Astrocyte (in vitro differentiated cells and primary cell): Measurements from ENCODE around the gene PM20D2. TPM values are rescaled to one million over a fixed set of nuclear protein-coding genes. Genes with fewer than 3 reads are reported as not detected.

Experiments used
- DNase-seq: peaks from one replicate; pipeline ENCODE4 v3.0.0-alpha.2; 2010; ENCODE audit warnings: low read depth
- FAIRE-seq: peaks from 2 replicates; lab custom pipeline; 2011; peaks lifted over from hg19 to GRCh38; lab: Jason Lieb, UNC
- H2AFZ ChIP-seq: 2 replicates; pipeline ENCODE4 v1.6.0; 2012; ENCODE audit warnings: low read depth, low read length, inconsistent platforms
- H3K27ac ChIP-seq: 2 replicates; pipeline ENCODE4 v1.5.1; 2011; ENCODE audit warnings: low read depth, low read length, inconsistent platforms
- H3K27me3 ChIP-seq: 2 replicates; pipeline ENCODE4 v1.6.0; 2011; ENCODE audit warnings: low read length, inconsistent platforms; ENCODE audit not compliant: insufficient read depth
- H3K36me3 ChIP-seq: 2 replicates; pipeline ENCODE4 v1.5.1; 2011; ENCODE audit warnings: low read length, inconsistent platforms; ENCODE audit not compliant: insufficient read depth
- H3K4me1 ChIP-seq: 2 replicates; pipeline ENCODE4 v1.5.1; 2011; ENCODE audit warnings: low read length, inconsistent platforms; ENCODE audit not compliant: insufficient read depth
- H3K4me2 ChIP-seq: 2 replicates; pipeline ENCODE4 v1.6.0; 2012; ENCODE audit warnings: low read length, inconsistent platforms
- H3K4me3 ChIP-seq: 2 replicates; pipeline ENCODE4 v1.5.1; 2011; ENCODE audit warnings: low read depth, mild to moderate bottlenecking, low read length, inconsistent platforms; ENCODE audit not compliant: insufficient read depth
- H3K79me2 ChIP-seq: 2 replicates; pipeline ENCODE4 v1.6.0; 2012; ENCODE audit warnings: mild to moderate bottlenecking, low read length, inconsistent platforms; ENCODE audit not compliant: insufficient read depth
- H3K9ac ChIP-seq: 2 replicates; pipeline ENCODE4 v1.6.0; 2012; ENCODE audit warnings: mild to moderate bottlenecking, low read length, inconsistent platforms
- H3K9me3 ChIP-seq: 2 replicates; pipeline ENCODE4 v1.5.1; 2012; ENCODE audit warnings: low read depth, mild to moderate bottlenecking, low read length, inconsistent platforms; ENCODE audit not compliant: insufficient read depth
- H4K20me1 ChIP-seq: 2 replicates; pipeline ENCODE4 v1.6.0; 2012; ENCODE audit warnings: low read length, inconsistent platforms; ENCODE audit not compliant: insufficient read depth
- H3K27ac Mint-ChIP-seq: one replicate; pipeline ENCODE4 v1.8.0; 2021; ENCODE audit warnings: mild to moderate bottlenecking, mixed read lengths; ENCODE audit not compliant: unreplicated experiment
- H3K27me3 Mint-ChIP-seq: one replicate; pipeline ENCODE4 v1.8.0; 2021; ENCODE audit warnings: low read depth, mixed read lengths; ENCODE audit not compliant: unreplicated experiment
- H3K36me3 Mint-ChIP-seq: one replicate; pipeline ENCODE4 v1.8.0; 2021; ENCODE audit warnings: low read depth, mixed read lengths; ENCODE audit not compliant: unreplicated experiment
- H3K4me1 Mint-ChIP-seq: one replicate; pipeline ENCODE4 v1.8.0; 2021; ENCODE audit warnings: low read depth, mixed read lengths; ENCODE audit not compliant: unreplicated experiment
- H3K4me3 Mint-ChIP-seq: one replicate; pipeline ENCODE4 v1.8.0; 2021; ENCODE audit warnings: mild to moderate bottlenecking, moderate library complexity, mixed read lengths; ENCODE audit not compliant: unreplicated experiment
- H3K9me3 Mint-ChIP-seq: one replicate; pipeline ENCODE4 v1.8.0; 2021; ENCODE audit warnings: mild to moderate bottlenecking, mixed read lengths; ENCODE audit not compliant: unreplicated experiment
- CTCF ChIP-seq: IDR thresholded peaks from 2 replicates; pipeline ENCODE4 v1.5.1; 2011; ENCODE audit warnings: low read depth, mild to moderate bottlenecking, inconsistent platforms, low read length, moderate library complexity; ENCODE audit not compliant: insufficient read depth
- EZH2 ChIP-seq: IDR thresholded peaks from 2 replicates; pipeline ENCODE4 v1.6.1; 2012; ENCODE audit warnings: mild to moderate bottlenecking, low read length, inconsistent platforms; ENCODE audit not compliant: insufficient read depth
- total RNA-seq: library from RNA; stranded (reverse); gene quantifications from 2 replicates; pipeline ENCODE4 v1.2.1, GENCODE V29; 2021

The PM20D2 gene
- total RNA-seq, 1 donor from 2014 or later: 10.4 TPM

- Histone ChIP-seq H3K27me3 (no peaks in the 10 kb centered on the region), H3K4me3 (no peak overlapping the region), H3K4me2 (no peak overlapping the region), H3K9me3 (no peaks in the 10 kb centered on the region), H3K27ac (no peak overlapping the region), H3K79me2 (no peaks in the 10 kb centered on the region), H3K4me1 (no peaks in the 10 kb centered on the region), H3K9ac (no peak overlapping the region), H2AFZ (no peak overlapping the region), H4K20me1 (no peaks in the 10 kb centered on the region), H3K36me3 (no peaks in the 10 kb centered on the region)
- no peaks in the 10 kb centered on the region for H3K27me3 Mint-ChIP-seq
- no peak overlapping the region for H3K27ac Mint-ChIP-seq
- H3K4me3 Mint-ChIP-seq: no peak overlapping the region
- H3K36me3 Mint-ChIP-seq: peaks cover 3% of the 10 kb centered on the region
- no peaks in the 10 kb centered on the region for H3K4me1 Mint-ChIP-seq
- no peak for DNase-seq
- no peak for FAIRE-seq
- H3K9me3 Mint-ChIP-seq: peaks cover 14% of the 10 kb centered on the region
- TF ChIP-seq EZH2 (no peak), CTCF (no peak)
Measured at GRCh38 chr6:89194559-89194958, 48.7 kb downstream of the PM20D2 start.

- peaks cover 4% of the 10 kb centered on the region for H3K27me3 Mint-ChIP-seq
- no peak overlapping the region for H3K27ac Mint-ChIP-seq
- peaks cover 14% of the 10 kb centered on the region for H3K9me3 Mint-ChIP-seq
- no peak overlapping the region for H3K27ac ChIP-seq
- no peak for FAIRE-seq
- no peak overlapping the region for H3K4me2 ChIP-seq
- no peak overlapping the region for H3K9ac ChIP-seq
- H3K4me1 Mint-ChIP-seq: no peaks in the 10 kb centered on the region
- no peaks in the 10 kb centered on the region for H4K20me1 ChIP-seq
- no peak overlapping the region for H2AFZ ChIP-seq
- H3K36me3 Mint-ChIP-seq: peaks cover 3% of the 10 kb centered on the region
- H3K27me3 ChIP-seq: no peaks in the 10 kb centered on the region
- no peak for TF ChIP-seq CTCF
- no peak for TF ChIP-seq EZH2
- H3K36me3 ChIP-seq: no peaks in the 10 kb centered on the region
- no peak for DNase-seq
- H3K4me3 ChIP-seq: no peak overlapping the region
- H3K9me3 ChIP-seq: no peaks in the 10 kb centered on the region
- no peak overlapping the region for H3K4me3 Mint-ChIP-seq
- H3K4me1 ChIP-seq: no peaks in the 10 kb centered on the region
- H3K79me2 ChIP-seq: no peaks in the 10 kb centered on the region
Measured at GRCh38 chr6:89197141-89197540, 51.3 kb downstream of the PM20D2 start.

- TF ChIP-seq CTCF (no peak), EZH2 (no peak)
- H3K4me3 Mint-ChIP-seq: no peak overlapping the region
- Histone ChIP-seq H3K4me2 (no peak overlapping the region), H2AFZ (no peak overlapping the region), H3K4me3 (no peak overlapping the region), H3K27ac (no peak overlapping the region), H3K79me2 (no peaks in the 10 kb centered on the region), H3K36me3 (no peaks in the 10 kb centered on the region), H3K27me3 (no peaks in the 10 kb centered on the region), H3K9ac (no peak overlapping the region), H4K20me1 (no peaks in the 10 kb centered on the region), H3K4me1 (no peaks in the 10 kb centered on the region), H3K9me3 (no peaks in the 10 kb centered on the region)
- H3K9me3 Mint-ChIP-seq: peaks cover 14% of the 10 kb centered on the region
- H3K36me3 Mint-ChIP-seq: peaks cover 3% of the 10 kb centered on the region
- DNase-seq (no peak), FAIRE-seq (no peak)
- H3K27me3 Mint-ChIP-seq: peaks cover 6% of the 10 kb centered on the region
- no peaks in the 10 kb centered on the region for H3K4me1 Mint-ChIP-seq
- no peak overlapping the region for H3K27ac Mint-ChIP-seq
Measured at GRCh38 chr6:89198235-89198634, 52.4 kb downstream of the PM20D2 start.
